Liver (tissue), 3 donors: ENCODE results near the gene STK33.
"Not testable (repeated sequence)": the region's sequence is repeated elsewhere in the genome, so short reads cannot be mapped to it uniquely, and the experiment has no call there.

Experiments used
- GABPA ChIP-seq, 2 donors: IDR thresholded peaks in 1 of 2; conservative IDR thresholded peaks in 1 of 2; 2 replicates each; pipeline ENCODE4 v1.6.1; 2016; ENCODE audit warnings: antibody characterized with exemption in 2 of 2, mild to moderate bottlenecking in 1 of 2, moderate library complexity in 1 of 2
- HNF4G ChIP-seq: IDR thresholded peaks from 2 replicates; pipeline ENCODE4 v1.6.1; 2016; ENCODE audit warnings: antibody characterized with exemption
- NR2F2 ChIP-seq: IDR thresholded peaks from 2 replicates; pipeline ENCODE4 v1.6.1; 2016; ENCODE audit warnings: antibody characterized with exemption
- RAD21 ChIP-seq, 2 donors: IDR thresholded peaks; 2 replicates each; pipeline ENCODE4 v1.6.1; 2016; ENCODE audit warnings: antibody characterized with exemption in 2 of 2, mild to moderate bottlenecking in 2 of 2
- SP1 ChIP-seq: IDR thresholded peaks from 2 replicates; pipeline ENCODE4 v1.6.1; 2018; ENCODE audit warnings: antibody characterized with exemption, mild to moderate bottlenecking
- TAF1 ChIP-seq: conservative IDR thresholded peaks from 2 replicates; pipeline ENCODE4 v1.6.1; 2016; ENCODE audit warnings: antibody characterized with exemption, mild to moderate bottlenecking
- YY1 ChIP-seq: IDR thresholded peaks from 2 replicates; pipeline ENCODE4 v1.6.1; 2016; ENCODE audit warnings: antibody characterized with exemption, mild to moderate bottlenecking
- TF ChIP-seq, protein P1 (sequence below): fragments of 150-350 bp; IDR thresholded peaks from 2 replicates; pipeline ENCODE4 v1.5.1; 2017; ENCODE audit warnings: improper control_type of control experiment, low read depth, low read length; ENCODE audit not compliant: missing input control
- TF ChIP-seq, protein P2 (sequence below): IDR thresholded peaks from 2 replicates; pipeline ENCODE4 v1.6.1; 2016; ENCODE audit warnings: antibody characterized with exemption, mild to moderate bottlenecking
- donor health status: healthy.
- donor health status: healthy.

DNA sequence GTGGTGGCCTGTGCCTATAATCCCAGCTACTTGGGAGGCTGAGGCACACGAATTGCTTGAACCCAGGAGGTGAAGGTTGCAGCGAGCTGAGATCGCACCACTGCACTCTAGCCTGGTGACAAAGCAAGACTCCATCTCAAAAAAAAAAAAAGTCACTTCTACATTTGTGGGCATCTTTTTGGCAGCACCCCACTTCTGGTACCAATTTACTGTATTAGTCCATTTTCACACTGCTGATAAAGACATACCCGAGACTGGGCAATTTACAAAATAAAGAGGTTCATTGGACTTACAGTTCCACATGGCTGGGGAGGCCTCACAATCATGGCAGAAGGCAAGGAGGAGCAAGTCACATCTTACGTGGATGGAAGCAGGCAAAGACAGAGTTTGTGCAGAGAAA is 126.2 kb downstream of the STK33 start:
- TF ChIP-seq, protein P1, sequence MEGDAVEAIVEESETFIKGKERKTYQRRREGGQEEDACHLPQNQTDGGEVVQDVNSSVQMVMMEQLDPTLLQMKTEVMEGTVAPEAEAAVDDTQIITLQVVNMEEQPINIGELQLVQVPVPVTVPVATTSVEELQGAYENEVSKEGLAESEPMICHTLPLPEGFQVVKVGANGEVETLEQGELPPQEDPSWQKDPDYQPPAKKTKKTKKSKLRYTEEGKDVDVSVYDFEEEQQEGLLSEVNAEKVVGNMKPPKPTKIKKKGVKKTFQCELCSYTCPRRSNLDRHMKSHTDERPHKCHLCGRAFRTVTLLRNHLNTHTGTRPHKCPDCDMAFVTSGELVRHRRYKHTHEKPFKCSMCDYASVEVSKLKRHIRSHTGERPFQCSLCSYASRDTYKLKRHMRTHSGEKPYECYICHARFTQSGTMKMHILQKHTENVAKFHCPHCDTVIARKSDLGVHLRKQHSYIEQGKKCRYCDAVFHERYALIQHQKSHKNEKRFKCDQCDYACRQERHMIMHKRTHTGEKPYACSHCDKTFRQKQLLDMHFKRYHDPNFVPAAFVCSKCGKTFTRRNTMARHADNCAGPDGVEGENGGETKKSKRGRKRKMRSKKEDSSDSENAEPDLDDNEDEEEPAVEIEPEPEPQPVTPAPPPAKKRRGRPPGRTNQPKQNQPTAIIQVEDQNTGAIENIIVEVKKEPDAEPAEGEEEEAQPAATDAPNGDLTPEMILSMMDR = not testable (repeated sequence)
- not testable (repeated sequence) for TF ChIP-seq YY1; TAF1; RAD21 (IDR thresholded peaks at IDR 0.05); SP1; GABPA (IDR thresholded peaks at IDR 0.05 in 1 of 2, conservative IDR thresholded peaks at IDR 0.05 in 1 of 2); HNF4G; NR2F2
- TF ChIP-seq, protein P2, sequence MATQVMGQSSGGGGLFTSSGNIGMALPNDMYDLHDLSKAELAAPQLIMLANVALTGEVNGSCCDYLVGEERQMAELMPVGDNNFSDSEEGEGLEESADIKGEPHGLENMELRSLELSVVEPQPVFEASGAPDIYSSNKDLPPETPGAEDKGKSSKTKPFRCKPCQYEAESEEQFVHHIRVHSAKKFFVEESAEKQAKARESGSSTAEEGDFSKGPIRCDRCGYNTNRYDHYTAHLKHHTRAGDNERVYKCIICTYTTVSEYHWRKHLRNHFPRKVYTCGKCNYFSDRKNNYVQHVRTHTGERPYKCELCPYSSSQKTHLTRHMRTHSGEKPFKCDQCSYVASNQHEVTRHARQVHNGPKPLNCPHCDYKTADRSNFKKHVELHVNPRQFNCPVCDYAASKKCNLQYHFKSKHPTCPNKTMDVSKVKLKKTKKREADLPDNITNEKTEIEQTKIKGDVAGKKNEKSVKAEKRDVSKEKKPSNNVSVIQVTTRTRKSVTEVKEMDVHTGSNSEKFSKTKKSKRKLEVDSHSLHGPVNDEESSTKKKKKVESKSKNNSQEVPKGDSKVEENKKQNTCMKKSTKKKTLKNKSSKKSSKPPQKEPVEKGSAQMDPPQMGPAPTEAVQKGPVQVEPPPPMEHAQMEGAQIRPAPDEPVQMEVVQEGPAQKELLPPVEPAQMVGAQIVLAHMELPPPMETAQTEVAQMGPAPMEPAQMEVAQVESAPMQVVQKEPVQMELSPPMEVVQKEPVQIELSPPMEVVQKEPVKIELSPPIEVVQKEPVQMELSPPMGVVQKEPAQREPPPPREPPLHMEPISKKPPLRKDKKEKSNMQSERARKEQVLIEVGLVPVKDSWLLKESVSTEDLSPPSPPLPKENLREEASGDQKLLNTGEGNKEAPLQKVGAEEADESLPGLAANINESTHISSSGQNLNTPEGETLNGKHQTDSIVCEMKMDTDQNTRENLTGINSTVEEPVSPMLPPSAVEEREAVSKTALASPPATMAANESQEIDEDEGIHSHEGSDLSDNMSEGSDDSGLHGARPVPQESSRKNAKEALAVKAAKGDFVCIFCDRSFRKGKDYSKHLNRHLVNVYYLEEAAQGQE = not testable (repeated sequence)
